HG03378 (cell line): ENCODE data around the gene DCLRE1B.

Source experiments
- ATAC-seq: cut with Tn5 transposase; IDR thresholded peaks from one replicate; pipeline ENCODE4 v1.9.1; 2021; ENCODE audit warnings: mild to moderate bottlenecking, moderate library complexity; ENCODE audit not compliant: unreplicated experiment

Gene DCLRE1B

DNA sequence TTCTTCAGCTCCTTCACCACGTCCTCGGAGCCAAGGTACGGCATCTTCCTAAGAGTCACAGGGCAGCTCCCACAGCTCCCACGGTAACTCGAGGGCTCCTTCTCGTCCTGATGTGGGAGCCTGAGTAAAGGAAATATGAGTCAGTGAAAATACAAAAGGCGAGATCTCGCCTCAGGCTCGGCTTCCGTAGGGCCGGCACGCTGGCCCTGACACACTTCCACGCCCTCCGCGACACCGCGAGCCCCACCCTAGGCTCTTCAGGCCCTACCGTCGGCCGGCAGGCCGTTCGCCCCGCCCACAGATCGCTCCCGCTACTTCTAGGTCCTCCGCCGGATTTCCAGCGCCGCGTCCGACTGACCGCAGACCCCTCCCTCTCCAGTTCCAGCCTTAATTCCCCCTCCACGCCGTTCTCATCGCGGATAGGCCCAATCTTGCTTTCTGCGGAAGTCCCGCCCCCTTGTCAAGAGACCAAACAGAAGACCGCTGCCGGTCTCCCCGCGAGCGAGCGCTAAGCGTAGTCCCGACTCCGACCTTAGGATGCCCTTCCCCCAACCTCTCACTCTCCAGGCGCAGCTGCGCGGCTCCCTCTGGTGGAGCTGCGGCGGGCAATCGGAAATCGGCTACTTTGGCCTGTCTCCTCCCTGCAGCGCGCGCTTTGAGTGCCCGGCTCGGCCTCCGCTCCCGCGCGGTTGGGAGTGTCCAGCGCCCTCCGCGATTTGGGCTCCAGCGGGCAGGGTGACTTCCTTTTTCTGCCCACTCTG is at the start of gene DCLRE1B, which contains the start of gene AP4B1:
Gene DCLRE1B, plus strand, starts transcription at position 653 of the 761 bp plus-strand sequence. CDS start 261 bp downstream, outside the sequence.
Gene AP4B1, minus strand, starts transcription at position 126 of the 761 bp plus-strand sequence. Its CDS starts 82 bp downstream, at position 44.
- ATAC-seq, result peak; percentile 86

DNA sequence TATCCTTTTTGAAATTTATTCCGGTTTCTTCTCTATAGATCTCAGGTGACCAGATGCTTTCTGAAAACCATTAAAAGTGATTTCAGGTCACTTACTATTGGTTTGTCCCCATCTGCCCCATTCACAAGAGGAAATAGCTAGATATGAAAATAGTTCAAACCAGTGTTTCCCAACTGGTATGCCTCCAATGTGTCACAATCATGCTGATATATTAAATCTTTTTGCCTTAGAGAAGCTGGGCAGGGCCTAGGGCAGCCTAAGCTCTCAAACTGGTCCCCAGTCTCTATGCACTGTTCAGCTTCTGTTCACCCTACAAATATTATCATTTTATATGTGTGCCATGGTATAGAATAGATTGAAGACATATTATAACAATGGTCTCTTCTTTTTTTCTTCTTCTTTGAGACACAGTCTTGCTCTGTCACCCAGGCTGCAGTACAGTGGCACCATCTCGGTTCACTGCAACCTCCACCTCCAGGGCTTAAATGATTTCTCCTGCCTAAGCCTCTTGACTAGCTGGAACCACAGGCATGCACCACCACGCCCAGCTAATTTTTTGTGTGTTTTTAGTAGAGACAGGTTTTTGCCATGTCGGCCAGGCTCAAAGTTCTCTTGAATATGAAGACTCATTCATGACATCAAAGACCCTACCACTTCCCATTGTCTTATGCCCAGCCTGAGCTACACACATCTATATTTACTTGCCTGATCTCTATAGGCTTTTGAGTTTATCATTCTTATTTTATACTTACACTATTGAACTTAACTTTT is 49.3 kb upstream of the DCLRE1B start:
- ATAC-seq, result no peak

DNA sequence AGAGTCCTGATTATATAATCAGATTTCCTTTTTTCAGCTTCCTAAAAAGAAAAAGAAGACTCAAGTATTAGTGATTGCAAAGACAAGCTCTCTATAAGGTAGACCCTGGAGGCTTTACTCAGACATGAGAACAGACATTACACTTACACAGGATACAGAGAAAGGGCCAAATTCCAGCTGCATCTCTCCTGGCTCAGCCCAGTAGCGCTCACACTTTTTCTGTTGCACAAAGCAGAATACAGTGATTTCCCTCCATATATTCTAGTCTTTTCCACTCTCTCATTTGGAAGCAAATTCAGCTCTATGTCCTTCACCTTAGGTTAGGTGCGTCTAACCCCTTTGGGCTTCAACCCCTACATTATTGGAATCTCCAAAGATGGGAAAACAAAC is 48.7 kb upstream of the DCLRE1B start:
- ATAC-seq, result no peak

DNA sequence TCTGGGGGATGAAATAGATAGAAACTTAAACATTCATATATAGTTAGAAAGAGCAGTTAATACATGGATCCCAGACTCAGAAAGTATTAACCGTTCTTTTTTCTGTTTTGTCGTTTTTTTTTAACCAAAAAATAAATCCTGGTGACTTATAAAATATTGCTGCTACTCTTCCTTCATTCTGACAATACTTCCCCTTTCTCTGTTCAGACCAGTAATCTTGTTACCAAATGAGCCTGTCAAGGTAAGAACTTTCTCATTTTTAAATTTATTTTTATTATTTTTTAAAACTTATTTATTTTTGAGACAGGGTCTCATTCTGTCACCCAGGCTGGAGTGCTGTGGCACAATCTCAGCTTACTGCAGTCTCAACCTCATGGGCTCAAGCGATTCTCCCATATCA is 47.4 kb upstream of the DCLRE1B start:
- ATAC-seq, result no peak

DNA sequence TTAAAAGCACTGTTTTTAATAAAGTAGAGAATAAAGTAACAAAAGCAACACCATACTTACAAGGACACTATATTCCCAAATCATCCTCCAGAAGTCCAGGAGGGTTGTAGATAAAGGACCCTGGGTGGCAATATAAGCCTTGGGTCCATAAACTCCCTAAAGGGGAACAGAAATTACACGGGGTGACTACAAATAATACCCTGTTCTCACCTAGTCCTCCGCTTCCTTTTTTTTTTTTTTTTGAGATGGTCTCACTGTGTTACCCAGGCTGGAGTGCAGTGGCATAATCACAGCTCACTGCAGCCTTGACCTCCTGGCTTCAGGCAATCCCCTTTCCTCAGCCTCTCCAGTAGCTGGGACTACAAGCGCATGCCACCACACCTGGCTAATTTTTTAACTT is 46.7 kb upstream of the DCLRE1B start:
- no peak for ATAC-seq

DNA sequence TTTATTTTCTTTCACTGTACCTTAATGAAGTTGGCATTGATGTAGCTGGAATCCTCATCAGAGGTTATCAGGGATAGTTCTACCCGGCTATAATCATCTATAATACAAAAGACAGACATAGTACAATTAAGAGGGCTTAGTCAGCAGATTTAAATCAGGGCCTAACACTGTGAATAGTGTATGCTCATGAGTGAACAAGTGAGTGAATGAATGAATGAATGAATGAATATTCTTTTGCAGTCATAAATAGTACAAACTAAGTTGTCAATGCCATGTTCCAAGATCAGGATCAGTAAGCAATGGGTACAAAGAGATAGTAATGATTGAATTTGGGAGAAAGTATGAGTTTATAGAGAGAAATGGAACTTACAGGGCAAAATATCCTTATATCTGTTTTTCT is 46.1 kb upstream of the DCLRE1B start:
- no peak for ATAC-seq

DNA sequence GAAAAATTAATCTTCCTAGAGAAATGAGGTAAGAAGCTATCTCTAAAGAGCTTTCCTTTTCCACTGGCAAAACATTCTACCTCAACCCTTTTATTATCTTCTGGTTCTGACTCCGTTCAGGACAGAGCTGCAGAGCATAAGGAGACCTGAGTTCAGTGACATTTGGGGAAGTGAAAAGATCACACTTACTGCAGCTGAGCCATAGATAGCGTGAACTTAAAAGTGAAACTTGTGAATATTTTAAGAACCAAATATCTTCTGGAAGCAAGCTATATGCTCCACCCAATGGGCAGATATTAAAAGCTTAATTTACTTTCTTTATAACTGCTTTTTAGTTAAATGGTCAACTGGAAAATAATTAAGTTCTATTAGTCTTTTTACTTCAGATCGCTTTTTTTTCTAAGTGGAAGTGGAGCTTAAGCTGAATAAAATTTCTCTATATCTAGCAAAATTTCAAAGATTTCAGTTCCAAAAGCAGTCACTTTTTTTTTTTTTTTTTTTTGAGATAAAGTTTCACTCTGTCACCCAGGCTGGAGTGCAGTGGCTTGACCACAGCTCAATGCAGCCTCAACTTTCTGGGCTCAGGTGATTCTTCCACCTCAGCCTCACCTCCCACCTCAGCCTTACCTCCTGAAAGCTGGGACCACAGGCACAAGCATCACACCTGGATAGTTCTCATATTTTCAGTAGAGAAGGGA is 45.5 kb upstream of the DCLRE1B start:
- peak; percentile 91 for ATAC-seq

DNA sequence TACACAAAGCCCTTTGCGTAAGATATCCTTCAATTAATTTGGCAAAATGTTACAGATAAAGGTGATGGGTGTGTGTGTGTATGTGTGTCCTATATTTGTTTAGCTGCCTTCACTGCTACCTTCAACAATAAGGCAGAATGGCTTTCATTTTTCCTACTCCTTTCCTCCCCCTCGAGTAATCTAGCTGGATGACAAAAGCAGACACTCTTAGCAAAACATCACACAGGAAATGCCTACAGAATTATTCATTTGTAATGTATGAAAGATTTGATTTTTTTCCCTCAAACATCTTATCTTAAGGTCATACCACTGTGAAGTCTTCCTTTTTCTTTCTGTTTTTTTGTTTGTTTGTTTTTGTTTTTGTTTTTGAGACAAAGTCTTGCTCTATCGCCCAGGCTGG is 44.2 kb upstream of the DCLRE1B start:
- ATAC-seq, result no peak

DNA sequence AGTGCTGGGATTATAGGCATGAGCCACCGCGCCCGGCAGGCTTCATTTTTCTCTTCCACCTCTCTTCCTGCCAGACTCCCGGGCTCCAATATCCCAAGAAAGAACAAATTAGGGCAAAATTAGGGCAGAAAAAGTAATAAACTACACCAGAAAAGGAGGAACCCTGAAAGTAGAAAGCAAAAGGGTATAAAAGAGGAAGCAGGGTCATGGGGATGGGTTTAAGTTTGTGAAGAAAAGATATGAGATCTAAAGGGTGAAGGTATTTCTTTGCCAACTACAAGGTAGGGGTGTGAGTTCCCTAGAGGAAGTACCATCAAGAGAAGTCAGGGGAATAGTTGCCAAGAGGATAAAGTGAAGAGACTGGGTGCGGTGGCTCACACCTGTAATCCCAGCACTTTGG is 43.5 kb upstream of the DCLRE1B start:
- no peak for ATAC-seq

DNA sequence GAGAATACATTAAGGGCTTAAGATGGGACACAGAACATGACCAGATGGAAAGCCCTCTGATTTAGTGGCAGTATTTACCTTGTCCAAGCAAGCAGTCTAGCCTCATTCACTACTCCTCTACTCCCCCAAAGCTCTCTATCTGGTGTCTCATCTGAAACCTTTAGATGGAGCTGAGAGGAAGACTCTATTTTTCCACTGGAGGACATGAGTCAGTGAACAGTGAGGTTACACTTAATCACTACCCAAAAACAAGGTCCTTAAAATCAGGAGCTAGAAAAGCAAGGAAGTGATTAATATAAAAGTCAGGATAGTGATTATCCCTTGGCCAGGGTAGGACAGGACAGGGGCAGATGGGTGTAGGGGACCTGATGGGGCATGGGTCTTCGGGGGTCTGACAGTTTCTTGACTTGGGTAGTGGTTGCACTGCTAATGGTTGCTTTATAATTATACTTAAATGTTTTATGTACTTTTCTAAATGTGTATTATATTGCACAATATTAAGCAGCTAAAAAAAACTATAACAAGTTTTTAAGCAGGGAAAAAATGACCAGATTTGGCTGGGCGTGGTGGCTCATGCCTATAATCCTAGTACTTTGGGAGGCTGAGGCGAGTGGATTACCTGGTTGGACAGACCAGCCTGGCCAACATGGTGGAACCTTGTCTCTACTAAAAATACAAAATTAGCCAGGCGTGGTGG is 36.6 kb upstream of the DCLRE1B start:
- no peak for ATAC-seq

DNA sequence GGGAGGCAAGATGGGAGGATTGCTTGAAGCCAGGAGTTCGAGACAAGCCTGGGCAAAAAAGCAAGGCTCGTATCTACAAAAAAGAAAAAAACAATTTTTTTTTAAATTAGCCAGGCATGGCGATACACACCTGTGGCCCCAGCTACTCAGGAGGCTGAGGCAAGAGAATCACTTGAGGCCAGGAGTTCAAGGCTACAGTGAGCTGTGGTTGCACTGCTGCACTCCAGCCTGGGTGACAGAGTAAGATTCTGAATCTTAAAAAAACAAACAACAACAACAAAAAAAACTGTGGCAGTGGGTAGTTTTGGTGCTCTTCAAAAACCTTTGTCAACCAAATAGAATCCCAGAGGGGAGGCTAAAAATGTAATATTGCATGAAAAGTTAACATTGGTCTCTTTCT is 34.3 kb upstream of the DCLRE1B start:
- ATAC-seq, result no peak

DNA sequence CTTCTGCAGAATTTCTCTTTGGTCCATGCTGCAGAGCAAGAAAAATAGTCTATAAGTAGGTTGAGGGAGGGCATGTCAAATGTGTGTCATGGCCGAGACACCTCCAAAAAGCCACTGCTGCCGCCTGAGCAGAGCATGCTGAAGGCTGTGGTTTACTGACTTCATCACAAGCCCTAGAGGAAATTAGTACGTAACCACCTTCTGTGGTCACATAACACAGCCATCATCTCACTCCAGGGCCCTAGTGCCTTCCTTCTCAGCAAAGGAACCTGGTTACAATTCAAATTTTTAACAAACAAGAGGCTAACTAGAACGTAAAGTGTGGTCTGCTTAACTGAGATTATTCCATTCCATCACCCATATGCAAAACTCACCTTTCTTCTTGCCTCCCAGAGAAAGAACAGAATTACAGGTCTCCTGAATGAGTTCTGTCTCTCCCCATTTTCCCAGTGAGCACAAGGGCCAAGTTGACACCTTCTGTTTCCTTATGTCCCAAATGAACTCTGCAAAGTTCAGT is 33.5 kb upstream of the DCLRE1B start, which contains the start of gene PTPN22:
Gene PTPN22, minus strand, starts transcription at position 116 of the 517 bp plus-strand sequence.
- peak; percentile 88 for ATAC-seq

DNA sequence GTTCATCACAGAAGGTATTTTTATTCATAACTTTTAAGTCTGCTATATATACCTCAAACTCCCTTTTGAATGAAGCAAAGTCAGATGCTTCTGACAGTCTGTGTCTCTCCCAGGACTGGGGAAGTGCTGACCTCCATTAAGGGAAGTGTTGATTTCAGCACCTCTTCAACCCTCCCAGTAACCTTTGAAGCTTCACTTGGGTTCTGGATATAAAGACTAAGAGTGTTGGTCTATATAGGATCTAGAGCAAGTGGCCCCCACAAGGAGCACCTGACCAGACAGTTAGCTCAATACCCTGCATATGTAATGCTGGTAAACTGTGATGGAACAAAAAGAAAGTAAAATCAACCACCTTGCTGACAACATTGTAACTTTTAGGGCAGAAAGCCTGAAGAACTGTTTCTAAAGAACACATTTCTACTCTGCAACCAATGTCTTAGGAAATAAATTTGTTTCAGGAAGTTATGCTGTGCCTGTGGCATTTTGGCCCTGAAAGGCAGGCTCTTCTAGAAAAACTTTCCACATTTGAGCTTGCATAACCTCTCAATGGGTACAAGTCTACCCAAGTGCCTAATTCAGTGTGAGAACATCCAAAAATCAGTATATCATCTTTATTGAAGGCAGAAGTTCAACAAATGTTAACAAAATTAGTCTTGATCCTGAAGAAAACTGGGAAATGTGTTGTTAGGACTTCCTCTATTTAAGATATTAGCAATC is 32.7 kb upstream of the DCLRE1B start:
- no peak for ATAC-seq

DNA sequence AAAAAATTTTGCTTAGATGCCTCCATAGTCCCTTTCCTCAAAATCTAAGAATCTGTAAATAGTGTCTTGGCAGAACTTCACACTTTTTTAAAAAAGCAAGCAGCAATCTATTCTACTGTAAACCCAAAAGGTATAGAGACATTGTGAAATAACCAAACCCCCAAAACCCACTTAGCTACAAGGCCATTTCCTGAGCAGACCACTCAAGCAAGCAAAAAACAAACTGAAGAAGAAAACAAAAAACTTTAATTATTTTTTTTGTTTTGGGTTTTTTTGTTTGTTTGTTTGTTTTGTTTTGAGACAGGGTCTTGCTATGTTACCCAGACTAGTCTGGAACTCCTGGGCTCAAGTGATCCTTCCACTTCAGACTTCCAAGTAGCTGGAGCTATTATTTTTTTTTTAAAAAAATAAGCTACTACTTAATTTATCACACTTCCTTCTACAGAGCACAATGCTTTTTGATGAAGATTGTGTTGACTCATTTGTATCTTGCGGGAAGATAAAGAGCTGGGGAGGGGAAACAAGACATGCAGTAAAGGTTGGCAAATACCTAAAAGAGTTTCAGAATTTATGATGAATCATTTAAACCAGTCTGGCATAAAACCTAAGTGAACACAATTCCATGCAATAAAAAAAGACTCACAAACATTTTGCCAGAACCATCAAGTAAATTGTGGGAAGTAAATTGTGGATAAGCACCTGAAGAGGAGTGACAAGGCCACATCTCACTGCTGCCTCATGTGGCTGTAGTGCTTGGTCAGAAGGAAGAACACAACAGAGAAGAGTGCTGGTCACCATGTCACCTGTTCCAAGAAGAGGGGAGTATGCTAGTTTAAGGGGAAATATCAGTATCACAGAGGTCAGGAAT is 30.9 kb upstream of the DCLRE1B start:
- ATAC-seq, result no peak

DNA sequence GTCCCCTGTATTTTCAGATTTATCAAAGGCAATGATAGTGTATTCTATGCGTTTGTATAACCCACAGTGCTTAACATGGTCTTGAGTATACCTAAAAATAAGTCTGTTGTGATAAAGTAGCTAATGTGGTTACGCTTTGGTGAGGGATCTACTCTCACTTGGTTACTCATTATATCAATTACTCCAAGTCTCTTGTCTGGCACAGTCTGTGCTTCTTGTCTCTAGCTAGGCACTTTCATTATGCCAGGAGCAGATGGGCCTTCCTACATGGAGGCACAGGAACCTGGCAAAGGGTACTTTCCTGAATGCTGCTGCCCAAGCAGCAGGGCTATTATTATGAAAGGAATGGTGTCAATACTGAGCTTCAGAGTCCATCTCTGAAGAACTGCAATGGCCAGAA is 29.4 kb upstream of the DCLRE1B start:
- ATAC-seq, result peak; percentile 39

DNA sequence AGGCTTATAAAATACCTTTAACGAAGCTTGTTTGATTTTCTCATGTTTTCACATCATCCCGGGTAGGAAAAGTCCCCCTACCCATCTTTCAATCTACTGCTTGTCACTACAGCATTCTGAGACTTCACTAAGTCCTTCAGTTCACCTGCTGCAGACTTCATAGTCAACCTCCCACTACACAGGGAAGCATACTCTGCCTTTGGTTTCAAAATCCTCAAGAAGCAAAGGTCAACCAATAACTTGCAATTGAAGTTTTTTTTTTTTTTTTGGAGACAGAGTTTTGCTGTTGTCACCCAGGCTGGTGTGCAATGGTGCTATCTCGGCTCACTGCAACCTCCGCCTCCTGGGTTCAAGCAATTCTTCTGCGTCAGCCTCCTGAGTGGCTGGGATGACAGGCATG is 28.9 kb upstream of the DCLRE1B start:
- no peak for ATAC-seq

DNA sequence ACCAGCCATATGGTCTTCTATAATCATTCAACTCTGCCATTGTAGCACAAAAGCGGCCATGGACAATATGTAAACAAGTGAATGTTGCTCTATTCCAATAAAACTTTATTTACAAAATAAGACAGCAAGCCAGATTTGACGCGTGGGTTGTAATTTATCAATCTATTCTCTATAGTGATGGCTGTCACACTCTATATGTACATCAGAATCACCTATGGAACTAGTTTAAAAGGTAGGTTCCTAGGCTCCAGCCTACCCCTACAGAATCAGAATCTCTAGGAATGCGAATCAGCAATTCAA is 25.4 kb upstream of the DCLRE1B start:
- no peak for ATAC-seq

DNA sequence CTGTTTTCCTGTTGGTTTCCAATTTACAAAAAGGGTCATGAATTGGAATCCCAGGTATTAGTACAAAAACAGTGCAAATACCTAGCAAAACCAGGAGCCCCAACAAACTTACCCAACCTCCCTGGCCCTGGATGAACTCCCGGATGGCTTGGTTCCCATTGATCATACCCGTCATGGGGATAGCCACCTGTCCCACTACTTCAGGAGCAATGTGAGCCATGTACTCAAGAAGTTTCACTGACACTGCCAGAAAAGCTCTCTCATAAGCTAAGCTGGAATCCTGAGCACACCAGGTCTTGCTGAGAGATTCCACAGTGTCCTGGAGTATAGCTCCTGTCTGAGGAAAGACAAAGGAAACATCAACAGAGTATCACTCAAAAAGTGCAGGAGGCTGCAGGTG is 23.5 kb upstream of the DCLRE1B start:
- ATAC-seq, result no peak
